Ishikawa (cell line): ENCODE data around the gene SLC10A7.

Experiments used
- CEBPB ChIP-seq: IDR thresholded peaks from 2 replicates; pipeline ENCODE4 v1.6.1; 2012
- CREB1 ChIP-seq: IDR thresholded peaks from 2 replicates; pipeline ENCODE4 v1.6.1; 2012; ENCODE audit warnings: low read depth
- EP300 ChIP-seq: IDR thresholded peaks from 2 replicates; pipeline ENCODE4 v1.6.1; 2012; ENCODE audit warnings: borderline replicate concordance
- FOXM1 ChIP-seq: IDR thresholded peaks from 2 replicates; pipeline ENCODE4 v1.6.1; 2012; ENCODE audit warnings: low read depth, borderline replicate concordance
- MAX ChIP-seq: IDR thresholded peaks from 2 replicates; pipeline ENCODE4 v1.6.1; 2012
- NFIC ChIP-seq: IDR thresholded peaks from 2 replicates; pipeline ENCODE4 v1.6.1; 2012
- RAD21 ChIP-seq: IDR thresholded peaks from 2 replicates; pipeline ENCODE4 v1.6.1; 2012; ENCODE audit warnings: low read depth
- REST ChIP-seq: IDR thresholded peaks from 2 replicates; pipeline ENCODE4 v1.6.1; 2012; ENCODE audit warnings: low read depth, mild to moderate bottlenecking
- TAF1 ChIP-seq: IDR thresholded peaks from 2 replicates; pipeline ENCODE4 v1.6.1; 2012; ENCODE audit warnings: low read depth, mild to moderate bottlenecking
- TCF12 ChIP-seq: IDR thresholded peaks from 2 replicates; pipeline ENCODE4 v1.6.1; 2012; ENCODE audit warnings: low read depth
- TEAD4 ChIP-seq: IDR thresholded peaks from 2 replicates; pipeline ENCODE4 v1.6.1; 2012
- USF1 ChIP-seq: IDR thresholded peaks from 2 replicates; pipeline ENCODE4 v1.6.1; 2012
- YY1 ChIP-seq: IDR thresholded peaks from 2 replicates; pipeline ENCODE4 v1.6.1; 2012; ENCODE audit warnings: low read depth

DNA sequence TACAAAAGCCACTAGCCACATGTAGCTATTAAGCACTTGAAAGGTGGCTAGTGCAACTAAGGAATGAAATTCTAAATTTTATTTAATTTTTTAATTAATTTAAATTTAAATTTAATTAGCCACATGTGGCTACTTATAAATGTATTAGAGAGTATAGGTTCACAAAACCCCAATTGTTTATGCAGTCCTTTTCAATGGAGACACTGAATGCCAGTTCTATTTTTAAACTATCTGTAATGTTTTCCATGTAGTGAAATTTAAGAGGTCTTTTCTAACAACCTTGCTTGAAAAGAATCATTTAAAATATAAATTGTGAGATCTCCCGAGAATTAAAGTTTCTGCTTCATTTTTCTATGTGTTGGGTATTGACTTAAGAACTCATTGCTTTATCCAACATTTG lies 154.4 kb downstream of the SLC10A7 start:
- no peak for TF ChIP-seq REST
- no peak for TF ChIP-seq YY1
- no peak for TF ChIP-seq EP300
- TF ChIP-seq USF1 = no peak
- TF ChIP-seq RAD21 = no peak
- TF ChIP-seq MAX = no peak
- no peak for TF ChIP-seq TEAD4
- no peak for TF ChIP-seq FOXM1
- TF ChIP-seq TAF1 = no peak
- TF ChIP-seq CREB1 = no peak
- no peak for TF ChIP-seq CEBPB
- no peak for TF ChIP-seq TCF12
- TF ChIP-seq NFIC = no peak
